Activated CD8-positive, alpha-beta memory T cell treated with anti-CD3 and anti-CD28 coated beads for 24 hours (primary cell): Measurements from ENCODE around the gene OTOG.

Source experiments
- DNase-seq: peaks from one replicate; pipeline ENCODE4 v3.0.0-alpha.2; 2020

OTOG gene

GRCh38 chr11:17543041-17543440 lies 4.0 kb upstream of the OTOG start:
- no peak for DNase-seq

- DNase-seq, result no peak
These were observed 3.4 kb upstream of the OTOG start for GRCh38 chr11:17543574-17544180.

GRCh38 chr11:17544181-17544622 lies 2.9 kb upstream of the OTOG start, which contains the start of gene USH1C:
USH1C (minus strand) TSS chr11:17544416; CDS start chr11:17544307, 109 bp downstream.
- peak; percentile 65 for DNase-seq

- DNase-seq, result no peak
These were observed 819 bp upstream of the OTOG start for GRCh38 chr11:17546240-17546639.

DNA sequence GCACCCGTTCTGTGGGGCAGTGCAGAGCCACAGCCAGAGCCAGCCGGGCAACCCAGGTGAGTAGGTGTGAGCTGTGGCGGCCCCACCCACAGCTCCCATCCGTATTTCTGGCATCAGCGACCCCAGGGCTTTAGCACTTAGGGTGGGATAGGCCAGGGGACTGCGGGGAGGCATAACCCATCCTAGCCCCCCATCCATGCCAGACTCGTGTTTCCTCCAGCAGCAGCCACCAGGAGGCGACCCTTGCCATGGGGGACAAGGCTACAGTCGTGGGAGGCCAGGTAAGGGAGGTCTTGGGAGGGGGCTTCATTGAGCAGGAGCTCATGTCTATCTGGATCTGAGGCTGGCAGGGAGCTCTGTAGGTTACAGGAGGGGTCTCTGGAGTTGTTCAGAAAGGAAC lies 873 bp downstream of the OTOG start:
- no peak for DNase-seq

- no peak for DNase-seq
These were observed 1.4 kb downstream of the OTOG start for GRCh38 chr11:17548444-17548843.

GRCh38 chr11:17550450-17551346 lies 3.6 kb downstream of the OTOG start:
- no peak for DNase-seq

DNA sequence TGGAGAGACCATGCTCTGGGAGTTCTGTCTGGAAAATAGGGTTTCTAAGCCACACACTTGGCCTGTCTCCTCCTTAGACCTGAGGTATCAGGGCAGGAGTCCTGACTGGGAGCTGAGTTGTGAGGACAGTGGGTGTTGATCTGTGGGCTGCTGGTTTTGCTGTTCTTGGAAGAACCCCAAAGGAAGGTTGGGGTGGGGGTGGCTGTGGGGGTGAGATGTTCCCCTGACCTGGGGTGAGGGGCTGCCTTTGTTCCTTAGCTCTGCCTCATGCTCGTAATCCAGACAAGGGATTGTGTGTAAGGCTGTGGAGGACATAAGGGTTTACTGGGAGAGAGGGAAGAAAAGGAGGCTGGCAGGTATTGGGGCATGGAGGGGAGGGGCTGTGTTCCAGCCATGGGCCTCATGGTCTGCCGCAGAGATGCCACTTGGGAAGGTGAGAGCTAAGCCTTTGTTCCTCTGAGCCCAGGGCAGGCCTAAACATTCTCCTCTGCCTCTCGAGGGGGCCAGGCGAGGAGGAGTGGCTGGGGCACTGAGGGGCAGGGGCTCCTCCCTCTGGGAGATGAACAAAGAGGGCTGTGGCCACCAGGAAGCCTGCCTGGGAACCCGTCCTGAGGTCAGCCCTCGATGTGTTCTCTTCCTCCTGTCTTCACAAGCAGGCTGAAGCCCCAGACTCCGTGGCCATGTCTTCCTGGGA lies 4.4 kb downstream of the OTOG start:
- DNase-seq, result no peak

- DNase-seq, result no peak
These were observed 4.9 kb downstream of the OTOG start for GRCh38 chr11:17552041-17552355.

DNA sequence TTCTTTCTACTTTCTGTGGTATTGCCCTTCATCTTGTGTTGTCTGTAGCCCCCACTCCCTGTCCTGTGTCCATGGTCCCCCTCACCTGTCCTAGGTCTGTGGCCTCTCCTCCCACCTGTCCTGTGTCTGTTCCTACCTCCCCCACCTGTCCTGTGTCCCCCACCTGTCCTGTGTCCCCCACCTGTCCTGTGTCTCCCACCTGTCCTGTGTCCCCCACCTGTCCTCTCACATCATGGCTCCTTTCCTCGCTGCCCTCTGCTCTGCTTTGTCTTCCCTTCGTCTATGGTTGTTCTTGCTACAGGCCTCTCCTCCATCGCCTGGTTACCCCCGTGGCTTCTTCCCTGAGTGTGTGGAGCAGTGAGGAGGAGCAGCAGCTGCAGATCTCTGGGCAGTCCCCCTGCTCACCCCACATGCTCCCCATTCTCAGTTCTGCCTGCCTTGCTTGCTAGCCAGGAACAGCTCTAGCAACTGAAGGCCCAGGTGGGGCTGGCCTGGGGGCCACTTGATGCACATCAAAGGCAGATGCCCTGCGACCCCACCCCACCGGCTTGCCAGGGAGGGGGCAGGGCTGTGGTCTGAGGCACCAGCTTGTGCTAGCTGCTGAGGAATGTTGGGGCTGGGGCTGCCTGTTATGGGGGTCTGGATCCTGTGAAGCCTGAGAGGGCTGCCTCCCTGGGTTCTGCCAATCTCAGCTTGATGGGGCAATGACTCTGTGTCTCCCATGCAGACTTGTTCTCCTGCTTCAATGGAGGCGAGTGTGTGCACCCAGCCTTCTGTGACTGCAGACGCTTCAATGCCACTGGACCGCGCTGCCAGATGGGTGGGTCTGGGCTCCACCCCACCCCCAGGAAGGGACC lies 5.6 kb downstream of the OTOG start:
- no peak for DNase-seq

GRCh38 chr11:17553249-17553546 lies 6.1 kb downstream of the OTOG start:
- DNase-seq, result no peak

DNA sequence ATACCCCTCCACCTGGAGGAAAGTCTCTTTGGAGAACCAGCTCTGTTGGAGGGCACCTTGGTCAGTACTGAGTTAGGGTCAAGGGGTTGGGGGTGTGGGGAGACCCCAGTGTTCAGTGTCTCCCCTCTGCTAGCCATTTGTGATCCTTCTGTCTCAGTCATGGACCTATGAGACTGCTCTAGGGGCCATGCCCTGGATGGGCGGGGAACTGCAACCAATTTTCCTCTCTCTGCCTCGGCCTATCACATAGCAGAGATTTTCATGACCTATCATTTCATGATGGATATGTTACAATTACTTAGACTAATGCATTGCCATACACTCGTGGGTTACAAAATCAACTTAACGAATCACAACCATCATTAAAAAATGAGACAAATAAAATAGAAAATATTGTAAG lies 7.4 kb downstream of the OTOG start:
- DNase-seq, result no peak

DNA sequence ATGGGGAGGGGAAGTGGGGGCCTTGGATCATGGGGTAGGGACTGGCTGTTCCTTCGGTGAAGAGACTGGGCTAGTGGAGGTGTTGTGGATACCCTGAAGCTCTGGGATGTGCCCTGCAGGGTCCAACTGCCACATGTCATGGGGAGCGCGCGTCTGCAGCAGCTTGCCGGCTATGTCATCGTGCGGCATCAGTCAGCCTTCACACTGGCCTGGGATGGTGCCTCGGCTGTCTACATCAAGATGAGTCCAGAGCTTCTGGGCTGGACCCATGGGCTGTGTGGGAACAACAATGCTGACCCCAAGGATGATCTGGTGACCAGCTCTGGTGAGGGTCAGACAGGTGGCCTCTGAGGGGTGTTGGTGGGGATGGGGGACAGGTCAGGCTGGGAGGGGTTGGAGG lies 9.9 kb downstream of the OTOG start:
- no peak for DNase-seq

GRCh38 chr11:17558025-17558780 lies 11.1 kb downstream of the OTOG start:
- DNase-seq, result no peak

DNA sequence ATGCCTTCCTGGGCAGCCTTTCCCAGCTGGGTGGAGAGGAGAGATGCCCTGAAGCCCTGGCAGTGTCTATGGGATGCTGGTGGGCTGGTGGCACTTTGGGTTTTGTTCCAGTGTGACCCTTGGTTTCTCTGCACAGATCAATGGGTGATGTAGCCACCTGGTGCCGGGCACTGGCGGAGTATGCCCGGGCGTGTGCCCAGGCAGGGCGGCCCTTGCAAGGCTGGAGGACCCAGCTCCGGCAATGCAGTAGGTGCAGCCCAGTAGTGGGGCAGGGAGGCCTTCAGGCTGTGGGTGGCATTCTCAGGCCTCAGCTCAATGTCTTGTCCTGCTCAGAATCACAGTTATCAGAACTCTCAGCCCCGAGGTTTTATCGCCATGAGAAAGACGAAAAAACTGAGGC lies 11.9 kb downstream of the OTOG start:
- no peak for DNase-seq

- peak; percentile 30 for DNase-seq
These were observed 12.5 kb downstream of the OTOG start for GRCh38 chr11:17559341-17560087.

- peak; percentile 33 for DNase-seq
These were observed 13.4 kb downstream of the OTOG start for GRCh38 chr11:17560281-17561110.

DNA sequence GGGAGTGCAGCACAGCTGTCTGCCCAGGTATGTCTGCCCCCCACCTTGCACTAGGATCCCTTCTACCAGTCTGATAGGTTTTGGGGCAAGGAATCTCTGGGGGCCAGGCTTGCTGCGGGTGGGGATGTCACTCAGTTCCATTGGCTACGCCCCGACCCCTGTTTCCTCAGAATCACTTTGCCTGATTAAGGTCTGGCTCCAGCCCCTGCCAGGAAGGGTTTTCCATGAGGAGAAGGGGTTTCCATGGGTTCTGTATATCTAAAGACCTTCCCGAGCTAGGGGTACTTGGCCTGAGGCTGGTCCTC lies 14.0 kb downstream of the OTOG start:
- peak; percentile 26 for DNase-seq

DNA sequence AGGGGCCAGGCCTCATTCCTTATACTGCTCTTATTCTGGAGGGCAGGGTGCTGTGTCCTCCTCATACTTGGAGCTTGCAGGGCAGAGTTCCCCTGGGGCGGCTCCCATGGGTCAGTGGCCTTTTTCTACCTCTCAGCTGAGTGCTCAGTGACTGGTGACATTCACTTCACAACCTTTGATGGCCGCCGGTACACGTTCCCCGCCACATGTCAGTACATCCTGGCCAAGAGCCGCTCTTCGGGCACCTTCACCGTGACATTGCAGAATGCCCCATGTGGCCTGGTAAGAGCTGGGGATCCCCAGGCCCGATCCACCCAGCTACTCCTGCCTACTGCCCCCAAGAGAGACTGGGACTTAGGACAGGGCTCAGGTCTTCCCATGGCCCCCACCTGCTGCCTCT lies 14.5 kb downstream of the OTOG start:
- DNase-seq, result peak; percentile 26

- DNase-seq, result peak; percentile 49
These were observed 16.2 kb downstream of the OTOG start for GRCh38 chr11:17563231-17563646.
